GM13977 (cell line): Measurements from ENCODE around the gene AMBRA1.

ENCODE experiments used
- DNase-seq: peaks from one replicate; pipeline ENCODE4 v3.0.0; 2012; ENCODE audit warnings: low spot score
- in situ Hi-C: fragments of 300-500 bp; cut with MboI; formaldehyde crosslinking; loops from one replicate; pipeline ENCODE4 v1.12.0; 2022; ENCODE audit warnings: low sequenced_read_pairs, low pct_unique_long_range_greater_than_20kb, mixed read lengths, inconsistent platforms; ENCODE audit not compliant: unreplicated experiment
- TF ChIP-seq, protein P1 (sequence below): IDR thresholded peaks from 2 replicates; pipeline ENCODE4 v1.5.1; 2012; ENCODE audit warnings: mild to moderate bottlenecking, control low read depth; ENCODE audit not compliant: insufficient read depth; ENCODE audit errors: extremely low read depth, missing control alignments

The AMBRA1 gene

DNA sequence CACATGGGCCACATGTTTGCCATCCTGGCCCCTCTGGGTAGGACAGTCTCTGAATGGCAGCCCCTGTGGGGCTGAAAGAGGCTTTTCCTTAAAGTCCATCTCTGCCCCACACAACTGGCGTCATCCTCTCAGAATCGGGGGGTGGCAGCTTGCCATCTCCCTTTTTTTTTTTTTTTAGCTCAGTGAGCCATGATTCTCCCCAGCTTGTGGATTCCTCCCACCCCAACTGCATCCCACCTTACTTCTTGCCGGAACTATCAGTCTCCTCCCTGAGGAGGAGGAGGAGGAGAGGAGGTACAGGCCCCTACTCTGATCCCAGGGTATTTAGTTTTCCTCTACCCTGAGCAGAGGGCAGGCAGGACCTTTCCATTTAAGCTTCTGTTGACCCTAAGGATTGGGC, 243.1 kb downstream of the AMBRA1 start:
- in situ Hi-C loops: no loop called here
- TF ChIP-seq, protein P1, sequence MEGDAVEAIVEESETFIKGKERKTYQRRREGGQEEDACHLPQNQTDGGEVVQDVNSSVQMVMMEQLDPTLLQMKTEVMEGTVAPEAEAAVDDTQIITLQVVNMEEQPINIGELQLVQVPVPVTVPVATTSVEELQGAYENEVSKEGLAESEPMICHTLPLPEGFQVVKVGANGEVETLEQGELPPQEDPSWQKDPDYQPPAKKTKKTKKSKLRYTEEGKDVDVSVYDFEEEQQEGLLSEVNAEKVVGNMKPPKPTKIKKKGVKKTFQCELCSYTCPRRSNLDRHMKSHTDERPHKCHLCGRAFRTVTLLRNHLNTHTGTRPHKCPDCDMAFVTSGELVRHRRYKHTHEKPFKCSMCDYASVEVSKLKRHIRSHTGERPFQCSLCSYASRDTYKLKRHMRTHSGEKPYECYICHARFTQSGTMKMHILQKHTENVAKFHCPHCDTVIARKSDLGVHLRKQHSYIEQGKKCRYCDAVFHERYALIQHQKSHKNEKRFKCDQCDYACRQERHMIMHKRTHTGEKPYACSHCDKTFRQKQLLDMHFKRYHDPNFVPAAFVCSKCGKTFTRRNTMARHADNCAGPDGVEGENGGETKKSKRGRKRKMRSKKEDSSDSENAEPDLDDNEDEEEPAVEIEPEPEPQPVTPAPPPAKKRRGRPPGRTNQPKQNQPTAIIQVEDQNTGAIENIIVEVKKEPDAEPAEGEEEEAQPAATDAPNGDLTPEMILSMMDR: no peak
- DNase-seq: no peak

DNA sequence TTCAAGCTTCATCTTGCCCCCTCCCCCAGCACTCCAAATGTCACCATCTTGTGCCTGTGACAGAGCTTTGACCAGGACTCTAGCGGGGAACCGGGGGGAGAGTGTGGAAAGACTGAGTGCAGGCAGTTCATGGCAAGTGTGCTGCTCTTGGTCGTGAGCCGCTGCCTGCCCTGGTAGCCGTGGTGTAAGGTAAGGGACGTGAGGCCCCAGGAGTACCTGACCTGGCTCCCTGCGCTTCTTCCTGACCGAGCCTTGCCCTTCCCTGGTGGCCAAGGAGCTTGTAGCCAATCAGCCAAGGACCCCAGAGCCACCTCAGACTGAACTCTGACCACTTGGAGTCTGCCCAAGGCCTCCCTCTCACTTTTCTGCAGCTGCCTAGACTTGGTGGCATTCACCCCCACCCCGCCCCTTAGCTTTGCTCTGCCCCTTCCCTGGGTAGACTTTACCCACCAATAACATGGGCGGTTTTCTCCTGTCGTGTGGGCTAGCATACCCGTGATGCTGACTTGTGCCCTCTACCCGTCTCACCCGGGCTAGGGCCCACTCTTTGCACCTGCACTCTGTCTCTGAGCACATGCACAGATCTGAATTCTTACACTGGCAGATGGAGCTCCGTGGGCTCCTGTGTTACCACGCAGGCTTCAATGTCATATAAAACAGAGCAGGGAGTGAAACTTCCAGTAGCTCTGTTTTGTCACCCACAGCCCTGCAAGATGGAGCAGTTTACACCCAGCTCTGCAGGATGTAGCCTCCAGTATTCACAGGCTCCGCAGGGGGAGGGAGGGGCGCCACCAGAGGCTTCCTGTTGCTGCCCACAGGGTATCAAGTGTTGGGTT, 245.0 kb downstream of the AMBRA1 start:
- TF ChIP-seq, protein P1: no peak
- in situ Hi-C loops: no loop called here
- no peak for DNase-seq

DNA sequence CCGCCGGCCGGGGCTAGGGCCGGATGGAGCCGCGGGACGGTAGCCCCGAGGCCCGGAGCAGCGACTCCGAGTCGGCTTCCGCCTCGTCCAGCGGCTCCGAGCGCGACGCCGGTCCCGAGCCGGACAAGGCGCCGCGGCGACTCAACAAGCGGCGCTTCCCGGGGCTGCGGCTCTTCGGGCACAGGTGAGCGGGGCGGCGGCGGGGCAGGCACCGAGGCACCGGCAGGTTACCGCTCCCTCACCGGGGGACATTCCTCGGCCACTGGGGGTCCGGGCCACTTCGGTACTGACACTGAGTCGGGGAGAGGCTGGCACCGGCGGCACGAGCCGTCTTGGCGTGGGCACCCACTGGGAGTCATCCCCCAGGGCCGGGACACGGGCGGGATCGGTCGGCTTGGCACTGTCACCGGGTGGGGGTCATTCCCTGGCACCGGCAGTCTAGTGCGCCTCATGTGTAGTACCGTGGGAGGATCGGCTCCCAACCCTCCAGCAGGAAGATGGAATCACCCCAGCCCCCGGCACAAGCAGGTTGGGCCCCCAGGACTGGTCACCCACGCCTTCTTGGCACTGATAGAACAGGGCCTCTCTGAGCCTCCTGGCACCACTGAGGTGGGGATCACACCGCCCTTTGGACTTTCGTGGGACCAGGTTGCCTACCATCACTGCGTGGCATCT, 246.0 kb downstream of the AMBRA1 start:
- DNase-seq: no peak
- in situ Hi-C loops: no loop called here
- TF ChIP-seq, protein P1: no peak

DNA sequence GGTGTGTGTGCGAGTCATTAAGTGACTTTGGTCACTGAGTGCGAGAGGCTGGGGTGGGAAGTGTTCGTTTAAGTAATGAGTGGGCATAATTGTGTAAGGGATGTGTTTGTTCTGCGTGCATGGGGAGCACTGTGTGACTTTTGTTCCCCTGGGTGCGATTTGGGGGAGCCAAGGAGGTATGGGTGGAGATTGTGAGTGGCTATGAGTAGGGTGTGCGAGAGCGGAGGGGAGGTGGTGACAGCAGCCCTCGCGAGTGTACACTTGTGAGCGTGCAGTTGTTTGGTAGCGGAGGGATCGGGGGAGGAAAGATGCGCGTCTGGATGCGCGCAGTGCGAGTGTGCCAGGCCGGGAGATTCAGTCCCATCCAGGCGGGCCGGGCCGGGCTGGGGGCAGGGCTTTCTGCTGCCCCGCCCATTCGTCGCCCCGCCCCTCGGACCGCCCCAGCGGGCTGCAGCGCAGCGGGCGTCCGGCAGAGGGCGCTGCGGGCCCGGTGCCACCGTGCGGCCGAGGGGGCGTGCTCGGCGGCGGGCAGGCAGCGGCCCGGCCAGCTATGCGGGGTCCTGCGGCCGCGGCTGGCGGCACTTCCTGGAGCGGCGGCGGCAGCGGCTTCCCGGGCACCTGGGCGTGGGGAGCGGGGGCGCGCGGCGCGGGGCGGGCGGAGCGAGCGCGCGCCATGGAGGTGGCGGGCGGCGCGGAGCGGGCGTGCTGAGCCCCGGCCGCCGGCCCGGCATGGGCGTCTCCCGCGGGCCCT, 246.8 kb downstream of the AMBRA1 start, which contains the start of gene DGKZ:
TSS of gene DGKZ (plus strand) at position 578 of the 751 bp plus-strand sequence. CDS start 197 bp downstream, outside the sequence.
- in situ Hi-C loops: no loop called here
- DNase-seq: peak; percentile 95
- TF ChIP-seq, protein P1: peak; percentile 96
